ENCODE data around the gene DYNLT4. TPM values are rescaled to one million over a fixed set of nuclear protein-coding genes. Genes with fewer than 3 reads are reported as not detected.
"Not testable (repeated sequence)": the region's sequence is repeated elsewhere in the genome, so short reads cannot be mapped to it uniquely, and the experiment has no call there.

The DYNLT4 gene
- total and polyA plus RNA-seq, 2 of the 8 experiments (the other 6 are each of a cell fraction or from before 2014, with no cell fraction given) = 0.29 TPM; not detected in 1

DNA sequence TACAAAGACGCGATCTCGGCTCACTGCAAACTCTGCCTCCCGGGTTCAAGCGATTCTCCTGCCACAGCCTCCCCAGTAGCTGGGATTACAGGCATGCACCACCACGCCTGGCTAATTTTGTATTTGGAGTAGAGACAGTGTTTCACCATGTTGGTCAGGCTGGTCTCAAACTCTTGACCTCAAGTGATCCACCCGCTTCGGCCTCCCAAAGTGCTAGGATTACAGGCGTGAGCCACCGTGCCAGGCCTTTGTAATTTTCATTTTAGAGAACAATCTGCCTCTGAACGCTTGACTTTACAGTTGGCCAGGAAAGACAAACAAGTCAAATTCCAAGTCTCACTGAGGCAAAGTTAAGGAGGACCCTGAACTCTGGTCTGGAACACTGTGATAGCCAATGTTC is 31.1 kb upstream of the DYNLT4 start:
- H2BK120ac ChIP-seq (replicated peaks; ENCODE audit: low read depth, low read length); H4K91ac ChIP-seq (replicated peaks; ENCODE audit: insufficient read length, low read length); H3K4me3 ChIP-seq (ENCODE audit: extremely low read depth in 1 of 4, insufficient read depth in 2 of 4, low read depth in 3 of 4, low read length in 4 of 4); H4K8ac ChIP-seq (ENCODE audit: extremely low read depth, insufficient read depth, low read length); H2AK5ac ChIP-seq (ENCODE audit: low read depth, low read length); H3K23ac ChIP-seq (ENCODE audit: insufficient read length); H3K36me3 ChIP-seq (ENCODE audit: control insufficient read depth in 2 of 4, insufficient read depth in 4 of 4, low read length in 3 of 4); H3K18ac ChIP-seq (ENCODE audit: extremely low read depth, low read length); H3K27ac ChIP-seq (ENCODE audit: low read depth, low read length); H3K4ac ChIP-seq (replicated peaks; ENCODE audit: insufficient read length, low read depth, low read length); H4K20me1 ChIP-seq (replicated peaks in 1 of 2; ENCODE audit: control insufficient read depth in 1 of 2, insufficient read depth in 2 of 2, low read length in 2 of 2); H2AFZ ChIP-seq (ENCODE audit: low read length); H2BK12ac ChIP-seq (ENCODE audit: low read depth, low read length); H2BK5ac ChIP-seq (ENCODE audit: low read depth, low read length); H3K79me2 ChIP-seq (ENCODE audit: control insufficient read depth in 1 of 2, insufficient read depth in 2 of 2, low read length in 2 of 2); H3K9ac ChIP-seq (replicated peaks in 1 of 4; ENCODE audit: extremely low read depth in 1 of 4, low read depth in 3 of 4, low read length in 3 of 4); H3K4me2 ChIP-seq (ENCODE audit: insufficient read depth in 1 of 2, low read depth in 2 of 2, low read length in 2 of 2); H3K9me3 ChIP-seq (ENCODE audit: insufficient read depth in 2 of 2, low read depth in 1 of 2, low read length in 1 of 2); H3K14ac ChIP-seq (ENCODE audit: insufficient read length); H2BK15ac ChIP-seq (ENCODE audit: low read length); DNase-seq (ENCODE audit: low read depth in 1 of 2, low spot score in 2 of 2); H3K56ac ChIP-seq (replicated peaks; ENCODE audit: insufficient read length, low read depth, low read length); H3K4me1 ChIP-seq (replicated peaks in 1 of 4; ENCODE audit: control insufficient read depth in 3 of 4, insufficient read depth in 4 of 4, low read length in 3 of 4); FAIRE-seq; H4K5ac ChIP-seq (ENCODE audit: insufficient read length, low read depth, low read length); H3K23me2 ChIP-seq (ENCODE audit: low read depth, low read length); H3K79me1 ChIP-seq (ENCODE audit: low read depth, low read length); H2BK20ac ChIP-seq (ENCODE audit: low read length): not testable (repeated sequence)
- ChIA-PET POLR2A (ENCODE audit: partially characterized antibody) (interaction anchor here (0.9 to 1.2 kb wide), 2 partner anchors 19 to 25 kb away, joined by 3 to 4 read pairs; no protein-coding TSS in a partner anchor), CTCF (ENCODE audit: partially characterized antibody) (interaction anchor here (0.8 kb wide), 2 partner anchors 151 to 173 kb away, joined by 3 to 4 read pairs; partner anchors contain the start of gene HECTD3)
- WGBS, 2 experiments (ENCODE audit: extremely low coverage in 1 of 2, insufficient coverage in 1 of 2, insufficient read length in 1 of 2, insufficient replicate concordance in 2 of 2, low coverage in 1 of 2, low lambda C conversion rate in 2 of 2, missing lambda C conversion rate in 1 of 2) = 95% methylated on average over 11 of the region's 11 CpGs; no CpG with 5 or more reads in 1 of the 2 experiments
- H3K27me3 ChIP-seq (replicated peaks in 1 of 4; ENCODE audit: control insufficient read depth in 3 of 4, extremely low read depth in 1 of 4, insufficient read depth in 3 of 4, low read length in 3 of 4) = peaks cover 0 to 10% (median 6%) of the 10 kb centered on the region in 4 experiments; a peak in 3 of 7 replicates
